22Rv1 (cell line): ENCODE results near the gene ARHGEF4.

Experiments
- ZFX ChIP-seq: fragments of 450-650 bp; IDR thresholded peaks from 2 replicates; pipeline ENCODE4 v1.6.1; 2017; ENCODE audit warnings: antibody characterized with exemption, borderline replicate concordance
- TF ChIP-seq, protein P1 (sequence below): fragments of 450-650 bp; IDR thresholded peaks from 2 replicates; pipeline ENCODE4 v1.5.1; 2017; ENCODE audit warnings: mild to moderate bottlenecking

GRCh38 chr2:131009713-131010475, 173.2 kb downstream of the ARHGEF4 start:
- TF ChIP-seq, protein P1, sequence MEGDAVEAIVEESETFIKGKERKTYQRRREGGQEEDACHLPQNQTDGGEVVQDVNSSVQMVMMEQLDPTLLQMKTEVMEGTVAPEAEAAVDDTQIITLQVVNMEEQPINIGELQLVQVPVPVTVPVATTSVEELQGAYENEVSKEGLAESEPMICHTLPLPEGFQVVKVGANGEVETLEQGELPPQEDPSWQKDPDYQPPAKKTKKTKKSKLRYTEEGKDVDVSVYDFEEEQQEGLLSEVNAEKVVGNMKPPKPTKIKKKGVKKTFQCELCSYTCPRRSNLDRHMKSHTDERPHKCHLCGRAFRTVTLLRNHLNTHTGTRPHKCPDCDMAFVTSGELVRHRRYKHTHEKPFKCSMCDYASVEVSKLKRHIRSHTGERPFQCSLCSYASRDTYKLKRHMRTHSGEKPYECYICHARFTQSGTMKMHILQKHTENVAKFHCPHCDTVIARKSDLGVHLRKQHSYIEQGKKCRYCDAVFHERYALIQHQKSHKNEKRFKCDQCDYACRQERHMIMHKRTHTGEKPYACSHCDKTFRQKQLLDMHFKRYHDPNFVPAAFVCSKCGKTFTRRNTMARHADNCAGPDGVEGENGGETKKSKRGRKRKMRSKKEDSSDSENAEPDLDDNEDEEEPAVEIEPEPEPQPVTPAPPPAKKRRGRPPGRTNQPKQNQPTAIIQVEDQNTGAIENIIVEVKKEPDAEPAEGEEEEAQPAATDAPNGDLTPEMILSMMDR = no peak
- no peak for TF ChIP-seq ZFX
